Stimulated activated CD4-positive, alpha-beta T cell treated with anti-CD3 and anti-CD28 coated beads, Interleukin-4, amount 100 ng/mL, for 4 hours (primary cell): ENCODE measurements around the gene SLIT3.

ENCODE experiments used
- DNase-seq, 2 experiments: peaks; one replicate each; pipeline ENCODE4 v3.0.0-alpha.2; 2020

The SLIT3 gene

GRCh38 chr5:169260896-169261569, 39.9 kb downstream of the SLIT3 start:
- no peak for DNase-seq

GRCh38 chr5:169258372-169259000, 42.5 kb downstream of the SLIT3 start:
- DNase-seq: no peak

- DNase-seq: no peak
These were observed 44.7 kb downstream of the SLIT3 start for GRCh38 chr5:169256191-169256590.

- no peak for DNase-seq
These were observed 47.9 kb downstream of the SLIT3 start for GRCh38 chr5:169253071-169253470.

- DNase-seq: no peak
These were observed 49.4 kb downstream of the SLIT3 start for GRCh38 chr5:169251333-169252084.

GRCh38 chr5:169250887-169251286, 50.1 kb downstream of the SLIT3 start:
- no peak for DNase-seq

- DNase-seq: no peak
These were observed 51.9 kb downstream of the SLIT3 start for GRCh38 chr5:169248996-169249395.

GRCh38 chr5:169248550-169248949, 52.4 kb downstream of the SLIT3 start:
- DNase-seq: no peak

GRCh38 chr5:169244812-169245211, 56.1 kb downstream of the SLIT3 start:
- DNase-seq: no peak

GRCh38 chr5:169243651-169244422, 57.1 kb downstream of the SLIT3 start:
- no peak for DNase-seq

GRCh38 chr5:169242849-169243186, 58.1 kb downstream of the SLIT3 start:
- no peak for DNase-seq

GRCh38 chr5:169242175-169242848, 58.6 kb downstream of the SLIT3 start:
- DNase-seq: no peak

- DNase-seq: no peak
These were observed 71.5 kb downstream of the SLIT3 start for GRCh38 chr5:169229342-169229892.

GRCh38 chr5:169226895-169227294, 74.0 kb downstream of the SLIT3 start:
- no peak for DNase-seq

- DNase-seq: no peak
These were observed 75.0 kb downstream of the SLIT3 start for GRCh38 chr5:169225830-169226356.

GRCh38 chr5:169223595-169223953, 77.4 kb downstream of the SLIT3 start:
- no peak for DNase-seq

- DNase-seq: no peak
These were observed 77.9 kb downstream of the SLIT3 start for GRCh38 chr5:169222934-169223594.

GRCh38 chr5:169221519-169221918, 79.4 kb downstream of the SLIT3 start:
- no peak for DNase-seq

- no peak for DNase-seq
These were observed 81.0 kb downstream of the SLIT3 start for GRCh38 chr5:169219961-169220360.

GRCh38 chr5:169219351-169219750, 81.6 kb downstream of the SLIT3 start:
- no peak for DNase-seq

- DNase-seq: no peak
These were observed 82.1 kb downstream of the SLIT3 start for GRCh38 chr5:169218861-169219260.

- no peak for DNase-seq
These were observed 82.8 kb downstream of the SLIT3 start for GRCh38 chr5:169218176-169218575.
